Lower leg skin (tissue), 3 donors: ENCODE data around the gene ANO10.

Experiments
- POLR2A ChIP-seq, 2 donors: fragments of 450-650 bp; IDR thresholded peaks; one replicate each; pipeline ENCODE4 v1.6.1; 2016 to 2017; ENCODE audit warnings: antibody characterized with exemption in 2 of 2, mild to moderate bottlenecking in 1 of 2, moderate library complexity in 1 of 2
- TF ChIP-seq, protein P1 (sequence below), 3 donors: fragments of 450-650 bp; IDR thresholded peaks; one replicate each; pipeline ENCODE4 v1.5.1; 2016; ENCODE audit warnings: antibody characterized with exemption in 3 of 3, mild to moderate bottlenecking in 3 of 3, moderate library complexity in 2 of 3

DNA sequence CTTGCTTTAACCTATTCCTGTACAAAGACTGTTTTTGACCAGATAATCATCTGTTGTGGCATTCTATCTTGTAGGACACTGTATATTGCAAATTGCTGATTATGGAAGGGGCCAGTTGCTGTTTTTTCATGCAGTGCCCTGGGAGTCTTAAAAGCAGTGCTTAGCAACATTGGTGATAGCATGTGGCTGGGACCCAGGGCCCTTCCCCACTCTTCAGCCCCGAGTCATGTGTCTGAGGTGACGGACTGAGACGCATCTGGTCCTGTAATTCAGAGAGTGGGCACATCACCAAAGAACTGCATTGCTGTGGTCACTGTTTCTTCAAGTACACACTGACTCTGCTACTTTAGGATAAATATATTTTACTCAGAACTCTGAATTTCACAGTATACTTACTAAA is 272.1 kb downstream of the ANO10 start:
- TF ChIP-seq, protein P1, sequence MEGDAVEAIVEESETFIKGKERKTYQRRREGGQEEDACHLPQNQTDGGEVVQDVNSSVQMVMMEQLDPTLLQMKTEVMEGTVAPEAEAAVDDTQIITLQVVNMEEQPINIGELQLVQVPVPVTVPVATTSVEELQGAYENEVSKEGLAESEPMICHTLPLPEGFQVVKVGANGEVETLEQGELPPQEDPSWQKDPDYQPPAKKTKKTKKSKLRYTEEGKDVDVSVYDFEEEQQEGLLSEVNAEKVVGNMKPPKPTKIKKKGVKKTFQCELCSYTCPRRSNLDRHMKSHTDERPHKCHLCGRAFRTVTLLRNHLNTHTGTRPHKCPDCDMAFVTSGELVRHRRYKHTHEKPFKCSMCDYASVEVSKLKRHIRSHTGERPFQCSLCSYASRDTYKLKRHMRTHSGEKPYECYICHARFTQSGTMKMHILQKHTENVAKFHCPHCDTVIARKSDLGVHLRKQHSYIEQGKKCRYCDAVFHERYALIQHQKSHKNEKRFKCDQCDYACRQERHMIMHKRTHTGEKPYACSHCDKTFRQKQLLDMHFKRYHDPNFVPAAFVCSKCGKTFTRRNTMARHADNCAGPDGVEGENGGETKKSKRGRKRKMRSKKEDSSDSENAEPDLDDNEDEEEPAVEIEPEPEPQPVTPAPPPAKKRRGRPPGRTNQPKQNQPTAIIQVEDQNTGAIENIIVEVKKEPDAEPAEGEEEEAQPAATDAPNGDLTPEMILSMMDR (IDR thresholded peaks at IDR 0.05), result no peak
- TF ChIP-seq POLR2A (IDR thresholded peaks at IDR 0.05), result no peak
